Lung (tissue), 12 donors: ENCODE results near the gene GPBAR1. TPM values are rescaled to one million over a fixed set of nuclear protein-coding genes. Genes with fewer than 3 reads are reported as not detected.
A peak's percentile ranks its signal among the peaks of the same experiment; 100 is the strongest.

Experiments used
- ATAC-seq: fragments of 200-7000 bp; cut with Tn5 transposase; one replicate; pipeline ENCODE4 v1.9.1; 2020; ENCODE audit warnings: moderate number of reproducible peaks; ENCODE audit not compliant: insufficient read depth, low FRiP score
- DNase-seq, 3 donors: peaks; one replicate each; pipeline ENCODE4 v3.0.0-alpha.2; 2013 to 2017
- H3K27ac ChIP-seq, 2 donors: one replicate each; pipeline ENCODE4 v1.5.1; 2013; ENCODE audit warnings: mild to moderate bottlenecking in 2 of 2, moderate library complexity in 2 of 2, control low read depth in 1 of 2, inconsistent platforms in 1 of 2, low read depth in 1 of 2, low read length in 1 of 2
- H3K27me3 ChIP-seq, 3 donors: one replicate each; pipeline ENCODE4 v1.5.1; 2013; ENCODE audit warnings: low read length in 2 of 3; ENCODE audit not compliant: control insufficient read depth in 3 of 3, insufficient read depth in 3 of 3
- H3K36me3 ChIP-seq, 4 donors: one replicate each; pipeline ENCODE4 v1.5.1; 2013; ENCODE audit warnings: low read length in 4 of 4, mild to moderate bottlenecking in 1 of 4, moderate library complexity in 1 of 4; ENCODE audit not compliant: control insufficient read depth in 4 of 4, insufficient read depth in 4 of 4
- H3K4me1 ChIP-seq, 5 donors: one replicate each; pipeline ENCODE4 v1.5.1; 2013; ENCODE audit warnings: low read length in 5 of 5, mild to moderate bottlenecking in 2 of 5, moderate library complexity in 1 of 5; ENCODE audit not compliant: control insufficient read depth in 5 of 5, insufficient read depth in 5 of 5
- H3K4me3 ChIP-seq: one replicate; pipeline ENCODE4 v1.5.1; 2013; ENCODE audit warnings: mild to moderate bottlenecking, control low read depth, moderate library complexity
- H3K9ac ChIP-seq, 2 donors: one replicate each; pipeline ENCODE4 v1.5.1; 2013; ENCODE audit warnings: low read length in 2 of 2, control low read depth in 1 of 2; ENCODE audit not compliant: insufficient read depth in 1 of 2
- H3K9me3 ChIP-seq, 4 donors: one replicate each; pipeline ENCODE4 v1.5.1; 2013; ENCODE audit warnings: low read length in 3 of 4, mild to moderate bottlenecking in 1 of 4, moderate library complexity in 1 of 4; ENCODE audit not compliant: control insufficient read depth in 4 of 4, insufficient read depth in 3 of 4
- WGBS, 2 donors: extraction: QIAGEN DNeasy Blood & Tissue Kit; methylation state at CpG; one replicate each; pipeline ENCODE4 v1.1.7; 2013; 5-methylcytosine and 5-hydroxymethylcytosine counted together
- polyA plus RNA-seq, 2 donors: library from polyadenylated mRNA; stranded (reverse); fragments of 200-250 nt; gene quantifications; one replicate each; pipeline ENCODE4 v1.2.1, GENCODE V29; 2013
- total RNA-seq, 2 donors: library from RNA; depleted of rRNA in 1 of 2; stranded (reverse); fragments of >200 nt in 1 of 2; gene quantifications; one replicate each; pipeline ENCODE4 v1.2.1, GENCODE V29; 2014 to 2021
- TF ChIP-seq, protein P1 (sequence below): IDR thresholded peaks from 2 replicates; pipeline ENCODE4 v1.5.1; 2012; ENCODE audit warnings: mild to moderate bottlenecking; ENCODE audit errors: control extremely low read depth, extremely low read depth
- donor health status: control.
- donor health status: control.
- donor health status: Bipolar disorder and iron deficiency.
- donor health status: healthy.
- donor health status: DM: yes; HTN: yes; CAD: no.

GPBAR1 gene
- total and polyA plus RNA-seq, 4 donors, result 0.60 to 3.3 (median 2.1) TPM

DNA sequence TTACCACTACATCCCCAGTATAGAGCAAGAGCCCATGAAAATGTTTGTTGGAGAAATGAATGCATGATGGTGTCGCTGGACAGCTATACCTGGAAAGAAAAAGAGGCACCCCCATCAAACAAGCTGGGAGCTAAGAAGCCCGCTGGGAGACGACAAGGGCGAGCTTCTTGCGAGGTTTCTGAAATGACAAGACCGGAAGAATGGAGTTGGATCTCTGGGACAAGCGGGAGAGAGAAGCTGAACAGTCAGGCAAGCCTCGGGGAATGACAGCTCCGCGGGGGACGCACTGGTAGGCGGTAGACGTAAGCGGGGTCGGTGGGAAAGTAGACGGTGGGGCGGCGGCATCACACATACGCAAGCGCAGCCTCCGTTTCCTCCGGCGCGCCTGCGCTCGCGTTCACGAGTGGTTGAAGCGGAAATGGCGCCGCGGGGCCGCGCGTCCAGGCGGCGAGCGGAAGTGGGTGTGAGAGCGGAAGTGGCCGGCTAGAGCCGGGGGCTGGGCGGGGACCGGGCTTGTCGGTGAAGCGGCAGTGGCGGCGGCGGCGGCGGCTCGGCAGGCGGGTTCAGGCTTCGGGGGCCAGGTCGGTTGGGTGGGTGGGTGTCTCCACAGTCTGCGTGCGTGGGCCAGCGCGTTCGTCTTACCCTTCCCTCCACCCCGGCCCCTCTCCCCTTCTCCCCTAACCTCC lies 44.0 kb upstream of the GPBAR1 start, which contains the start of gene ARPC2:
ARPC2 (plus strand) TSS at position 516 of the 686 bp plus-strand sequence. CDS start 282 bp downstream, outside the sequence.
- H3K27ac ChIP-seq, result peak within 1 kb of the TSS; percentile 85 to 94
- TF ChIP-seq, protein P1, sequence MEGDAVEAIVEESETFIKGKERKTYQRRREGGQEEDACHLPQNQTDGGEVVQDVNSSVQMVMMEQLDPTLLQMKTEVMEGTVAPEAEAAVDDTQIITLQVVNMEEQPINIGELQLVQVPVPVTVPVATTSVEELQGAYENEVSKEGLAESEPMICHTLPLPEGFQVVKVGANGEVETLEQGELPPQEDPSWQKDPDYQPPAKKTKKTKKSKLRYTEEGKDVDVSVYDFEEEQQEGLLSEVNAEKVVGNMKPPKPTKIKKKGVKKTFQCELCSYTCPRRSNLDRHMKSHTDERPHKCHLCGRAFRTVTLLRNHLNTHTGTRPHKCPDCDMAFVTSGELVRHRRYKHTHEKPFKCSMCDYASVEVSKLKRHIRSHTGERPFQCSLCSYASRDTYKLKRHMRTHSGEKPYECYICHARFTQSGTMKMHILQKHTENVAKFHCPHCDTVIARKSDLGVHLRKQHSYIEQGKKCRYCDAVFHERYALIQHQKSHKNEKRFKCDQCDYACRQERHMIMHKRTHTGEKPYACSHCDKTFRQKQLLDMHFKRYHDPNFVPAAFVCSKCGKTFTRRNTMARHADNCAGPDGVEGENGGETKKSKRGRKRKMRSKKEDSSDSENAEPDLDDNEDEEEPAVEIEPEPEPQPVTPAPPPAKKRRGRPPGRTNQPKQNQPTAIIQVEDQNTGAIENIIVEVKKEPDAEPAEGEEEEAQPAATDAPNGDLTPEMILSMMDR, result no peak
- DNase-seq (peak; percentile 96 to 98 (median 96)), ATAC-seq (peak; percentile 94)
- no peaks in the 10 kb centered on the region for H3K9me3 ChIP-seq
- no peaks in the 10 kb centered on the region for H3K36me3 ChIP-seq
- H3K4me3 ChIP-seq, result peak within 1 kb of the TSS; percentile 81
- no peaks in the 10 kb centered on the region for H3K27me3 ChIP-seq
- H3K4me1 ChIP-seq, result peaks cover 0 to 31% (median 17%) of the 10 kb centered on the region in 5 donors
- WGBS, 2 donors, result 0% methylated on average over 47 to 58 of the region's 60 CpGs
- peak within 1 kb of the TSS; percentile 83 to 95 for H3K9ac ChIP-seq

- H3K36me3 ChIP-seq, result no peaks in the 10 kb centered on the region
- ATAC-seq (peak; percentile 75), DNase-seq (peak; percentile 24 to 52 (median 39))
- H3K27me3 ChIP-seq, result no peaks in the 10 kb centered on the region
- H3K9ac ChIP-seq, result peak overlapping the region; percentile 56 to 83
- 0% methylated on average over 46 of the region's 47 CpGs for WGBS, 2 donors
- TF ChIP-seq, protein P1, result no peak
- no peaks in the 10 kb centered on the region for H3K9me3 ChIP-seq
- peak overlapping the region; percentile 82 to 94 for H3K27ac ChIP-seq
- H3K4me3 ChIP-seq, result peak overlapping the region; percentile 81
- peaks cover 0 to 35% (median 17%) of the 10 kb centered on the region in 5 donors for H3K4me1 ChIP-seq
These were observed 43.2 kb upstream of the GPBAR1 start for GRCh38 chr2:218217360-218218267.

- ATAC-seq (no peak), DNase-seq (peak in 1 of 3 donors; percentile 16)
- 1 to 7% methylated on average over 4 of the region's 4 CpGs for WGBS, 2 donors
- H3K9ac ChIP-seq, result peak overlapping the region; percentile 56 to 83
- H3K9me3 ChIP-seq, result no peaks in the 10 kb centered on the region
- peaks cover 0 to 44% (median 17%) of the 10 kb centered on the region in 5 donors for H3K4me1 ChIP-seq
- peak overlapping the region; percentile 50 to 94 for H3K27ac ChIP-seq
- TF ChIP-seq, protein P1, result no peak
- H3K4me3 ChIP-seq, result peak overlapping the region; percentile 81
- H3K36me3 ChIP-seq, result peaks cover 0 to 6% (median 4%) of the 10 kb centered on the region in 4 donors
- H3K27me3 ChIP-seq, result no peaks in the 10 kb centered on the region
These were observed 42.3 kb upstream of the GPBAR1 start for GRCh38 chr2:218218268-218219185.
